Measurements from ENCODE around the gene KIAA0753.

DNA sequence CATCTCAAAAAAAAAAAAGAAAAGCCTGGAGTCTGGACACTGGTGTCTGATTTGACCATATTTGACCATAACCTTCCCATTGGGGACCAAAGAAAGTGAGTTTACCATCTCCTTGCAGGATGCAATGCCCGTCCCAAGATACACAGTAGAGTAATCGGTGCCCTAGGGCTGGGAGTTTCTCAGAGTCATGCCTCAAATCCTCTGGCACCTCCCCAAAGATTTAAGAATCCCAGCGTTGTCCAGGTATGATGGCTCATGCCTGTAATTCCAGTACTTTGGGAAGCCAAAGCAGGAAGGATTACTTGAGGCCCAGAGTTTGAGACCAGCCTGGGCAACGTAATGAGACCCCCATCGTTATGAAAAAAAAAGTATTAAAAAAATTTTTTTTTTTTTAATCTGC is 89.2 kb downstream of the KIAA0753 start:
- TF ChIP-seq, protein P1, sequence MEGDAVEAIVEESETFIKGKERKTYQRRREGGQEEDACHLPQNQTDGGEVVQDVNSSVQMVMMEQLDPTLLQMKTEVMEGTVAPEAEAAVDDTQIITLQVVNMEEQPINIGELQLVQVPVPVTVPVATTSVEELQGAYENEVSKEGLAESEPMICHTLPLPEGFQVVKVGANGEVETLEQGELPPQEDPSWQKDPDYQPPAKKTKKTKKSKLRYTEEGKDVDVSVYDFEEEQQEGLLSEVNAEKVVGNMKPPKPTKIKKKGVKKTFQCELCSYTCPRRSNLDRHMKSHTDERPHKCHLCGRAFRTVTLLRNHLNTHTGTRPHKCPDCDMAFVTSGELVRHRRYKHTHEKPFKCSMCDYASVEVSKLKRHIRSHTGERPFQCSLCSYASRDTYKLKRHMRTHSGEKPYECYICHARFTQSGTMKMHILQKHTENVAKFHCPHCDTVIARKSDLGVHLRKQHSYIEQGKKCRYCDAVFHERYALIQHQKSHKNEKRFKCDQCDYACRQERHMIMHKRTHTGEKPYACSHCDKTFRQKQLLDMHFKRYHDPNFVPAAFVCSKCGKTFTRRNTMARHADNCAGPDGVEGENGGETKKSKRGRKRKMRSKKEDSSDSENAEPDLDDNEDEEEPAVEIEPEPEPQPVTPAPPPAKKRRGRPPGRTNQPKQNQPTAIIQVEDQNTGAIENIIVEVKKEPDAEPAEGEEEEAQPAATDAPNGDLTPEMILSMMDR (IDR thresholded peaks at IDR 0.05) = no peak
- TF ChIP-seq POLR2A (IDR thresholded peaks at IDR 0.05) = no peak
